NCI-H82 treated with DMSO at 0.1 percent for 48 hours (cell line): ENCODE data around the gene BARX1.
"Not testable (repeated sequence)": the region's sequence is repeated elsewhere in the genome, so short reads cannot be mapped to it uniquely, and the experiment has no call there.

Experiments used
- DNase-seq: peaks from one replicate; lab custom pipeline; 2025; ENCODE audit not compliant: unreplicated experiment; lab: John Stamatoyannopoulos, UW

BARX1 gene

DNA sequence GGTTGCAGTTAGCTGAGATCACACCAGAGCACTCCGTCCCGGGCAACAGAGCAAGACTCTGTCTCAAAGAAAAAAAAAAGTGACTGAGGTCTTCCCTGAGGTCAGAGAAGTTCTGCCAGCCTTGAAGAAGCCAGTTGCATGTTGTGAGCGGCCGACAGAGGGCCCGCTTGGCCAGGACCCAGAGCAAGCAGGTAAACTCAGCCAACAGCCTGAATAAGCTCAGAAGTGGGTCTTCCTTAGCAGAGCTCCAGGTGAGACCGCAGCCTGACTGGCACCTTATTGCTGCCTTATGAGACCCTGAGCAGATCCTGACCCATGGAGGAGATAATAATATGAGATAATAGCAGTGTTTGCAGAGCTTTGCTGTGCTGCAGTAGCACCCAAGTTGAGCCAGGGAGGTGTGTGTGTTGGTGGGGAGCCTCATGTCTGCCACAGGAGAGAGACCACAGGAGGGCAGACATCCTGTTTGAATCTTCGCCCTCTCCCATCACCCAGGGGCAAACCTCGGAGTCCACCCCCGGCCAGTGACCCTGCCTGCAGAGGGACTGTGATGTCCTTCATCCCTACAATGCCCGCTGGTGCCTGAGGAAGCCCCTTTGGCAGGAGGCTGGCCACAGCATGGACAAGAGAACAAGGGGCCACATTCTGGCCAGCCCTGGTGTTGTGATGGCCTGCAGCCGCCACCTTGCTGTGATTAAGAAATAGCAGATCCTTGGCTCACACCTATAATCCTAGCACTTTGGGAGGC is 10.8 kb upstream of the BARX1 start:
- no peak for DNase-seq

DNA sequence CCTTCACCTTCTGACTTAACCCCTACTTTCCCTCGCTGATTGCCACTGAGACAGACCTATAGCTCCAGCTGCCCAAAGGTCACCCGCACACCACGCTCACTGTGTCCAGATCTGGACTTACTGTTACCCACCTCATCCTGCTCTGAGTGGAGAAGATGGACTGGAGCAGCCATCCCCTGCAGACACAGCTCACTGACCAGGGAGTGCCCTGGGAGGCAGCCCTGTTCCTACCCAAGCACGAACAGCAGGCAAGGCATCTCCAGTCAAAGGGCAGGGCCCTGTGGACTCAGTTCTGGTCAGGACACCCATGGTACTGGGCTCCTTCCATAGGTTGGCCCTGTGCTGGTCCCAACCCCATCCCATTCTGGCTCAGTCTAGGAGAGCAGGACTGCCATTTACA is 9.5 kb upstream of the BARX1 start:
- DNase-seq: no peak

DNA sequence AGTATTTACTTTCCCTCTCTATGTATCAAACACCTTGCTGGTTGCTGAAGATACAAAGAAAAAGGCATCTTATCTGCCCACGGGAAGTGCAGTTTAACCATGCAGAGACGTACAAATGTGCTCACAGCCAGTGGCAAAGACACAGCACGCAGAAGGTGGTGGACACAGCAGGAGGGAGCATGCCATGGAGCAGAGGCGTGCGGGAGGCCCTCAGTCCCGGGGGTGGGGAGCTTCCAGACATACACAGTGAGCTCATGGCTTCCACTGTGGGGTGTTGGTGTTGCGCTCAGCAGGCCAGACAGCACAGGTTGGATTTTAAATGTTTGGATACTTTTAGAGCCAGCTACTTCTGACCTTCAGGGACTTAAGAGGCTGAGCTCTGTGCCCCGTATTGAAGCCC is 8.8 kb upstream of the BARX1 start:
- no peak for DNase-seq

DNA sequence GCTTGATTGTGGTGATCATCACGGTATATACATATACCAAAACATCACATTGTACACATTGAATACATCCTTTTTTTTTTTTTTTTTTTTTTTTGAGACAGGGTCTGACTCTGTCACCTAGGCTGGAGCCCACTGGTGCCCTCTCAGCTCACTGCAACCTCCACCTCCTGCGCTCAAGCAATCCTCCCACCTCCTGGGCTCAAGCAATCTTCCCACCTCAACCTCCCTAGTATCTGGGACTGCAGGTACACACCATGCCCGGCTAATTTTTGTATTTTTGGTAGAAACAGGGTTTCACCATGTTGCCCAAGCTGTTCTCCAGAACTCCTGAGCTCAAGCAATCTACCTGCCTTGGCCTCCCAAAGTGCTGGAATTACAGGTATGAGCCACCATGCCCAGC is 8.3 kb upstream of the BARX1 start:
- DNase-seq: not testable (repeated sequence)

DNA sequence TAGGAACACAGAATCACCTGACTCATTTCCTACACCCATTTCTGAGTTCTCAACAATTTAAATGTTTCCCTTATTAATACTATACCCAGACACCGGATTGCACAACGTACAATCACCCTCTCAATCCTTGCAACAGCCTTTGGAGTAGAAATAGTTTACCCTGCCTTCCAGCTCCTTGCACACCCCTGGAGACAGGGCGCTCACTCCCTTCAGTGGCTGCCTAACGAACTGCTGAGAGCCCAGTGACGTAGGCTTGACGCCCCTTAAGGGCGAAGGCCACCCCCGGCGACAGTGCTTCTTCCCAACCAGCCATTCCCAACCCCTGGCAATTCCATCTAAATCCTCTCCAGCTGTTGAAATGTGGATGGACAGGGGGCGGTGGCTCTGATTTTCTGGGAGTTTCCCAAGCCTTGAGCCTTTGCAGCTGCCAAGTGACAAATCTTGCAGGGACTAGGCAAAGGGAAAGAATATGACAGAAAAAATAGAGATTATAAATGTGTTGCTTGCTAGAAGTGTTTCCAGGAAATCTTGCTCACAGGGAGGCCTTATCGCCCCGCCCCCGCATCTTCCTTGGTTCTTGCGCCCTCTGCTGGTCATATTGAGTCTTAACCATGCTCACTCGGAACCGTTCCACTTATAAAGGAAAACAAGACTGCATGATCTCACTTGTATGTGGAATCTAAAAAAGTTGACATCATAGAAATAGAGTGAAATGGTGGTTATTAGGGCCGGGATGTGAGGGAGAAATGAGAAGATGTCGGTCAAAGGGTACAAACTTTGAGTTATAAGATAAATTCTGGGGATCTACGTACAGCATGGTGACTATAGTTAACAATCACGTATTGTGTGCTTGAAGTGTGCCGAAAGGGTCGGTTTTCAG is 7.6 kb upstream of the BARX1 start:
- DNase-seq: peak; percentile 50

DNA sequence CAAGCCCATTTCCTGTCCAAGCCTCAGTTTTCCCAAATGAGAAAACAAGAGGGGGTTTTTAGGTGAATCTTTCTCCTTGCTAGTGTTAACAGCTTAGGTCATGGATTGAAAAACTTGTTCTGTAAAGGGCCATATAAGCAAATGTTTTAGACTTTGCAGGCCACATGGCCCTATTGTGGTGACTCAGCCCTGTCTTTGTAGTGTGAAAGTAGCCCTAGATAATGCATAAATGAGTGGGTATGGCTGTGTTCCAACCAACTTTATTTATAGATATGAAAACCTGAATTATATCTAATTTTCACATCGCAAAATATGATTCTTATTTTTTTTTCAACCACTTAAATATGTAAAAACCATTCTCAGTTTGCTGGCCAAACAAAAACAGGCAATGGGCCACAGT is 6.9 kb upstream of the BARX1 start:
- DNase-seq: no peak

DNA sequence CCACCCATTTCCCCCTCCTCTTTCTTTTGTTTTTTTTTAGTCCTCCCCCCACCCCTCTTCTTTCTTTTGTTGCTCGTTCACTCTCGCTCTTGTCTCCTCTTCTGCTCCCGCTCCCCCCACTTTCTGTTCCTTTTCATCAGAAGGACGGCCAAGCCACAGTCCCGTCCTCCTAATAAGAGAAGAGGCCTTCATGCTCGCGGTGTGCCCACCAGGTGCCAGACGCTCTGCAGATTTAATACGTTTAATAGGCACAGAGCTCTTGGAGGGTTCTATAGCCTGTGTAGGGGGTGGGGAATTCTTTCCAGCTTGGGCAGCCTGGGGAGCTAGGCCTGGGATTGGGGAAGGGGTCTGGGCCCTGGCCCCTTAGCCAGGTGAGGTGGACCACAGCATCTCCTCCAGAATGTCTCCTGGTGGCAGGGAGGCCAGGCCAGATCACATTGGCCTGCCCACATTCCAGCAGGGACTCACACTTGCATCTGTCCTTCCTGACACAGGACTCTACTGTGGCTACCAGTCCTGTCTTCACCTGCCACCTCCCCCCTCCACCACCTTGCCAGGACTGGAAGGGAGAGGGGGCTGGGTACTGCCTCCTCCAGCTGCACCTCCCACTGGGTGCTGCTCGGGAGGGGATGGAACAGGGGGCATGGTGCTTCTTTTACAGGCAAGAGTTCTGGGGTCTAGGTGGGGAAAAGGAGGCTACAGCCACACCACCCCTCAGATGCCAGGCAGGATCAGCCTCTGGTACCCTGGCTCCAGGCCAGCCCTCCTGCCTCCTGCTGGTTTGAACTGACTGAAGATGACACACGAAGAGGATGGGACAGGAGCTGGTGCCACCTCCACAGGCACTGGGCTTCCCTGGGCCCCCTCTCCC is 6.1 kb upstream of the BARX1 start:
- no peak for DNase-seq

DNA sequence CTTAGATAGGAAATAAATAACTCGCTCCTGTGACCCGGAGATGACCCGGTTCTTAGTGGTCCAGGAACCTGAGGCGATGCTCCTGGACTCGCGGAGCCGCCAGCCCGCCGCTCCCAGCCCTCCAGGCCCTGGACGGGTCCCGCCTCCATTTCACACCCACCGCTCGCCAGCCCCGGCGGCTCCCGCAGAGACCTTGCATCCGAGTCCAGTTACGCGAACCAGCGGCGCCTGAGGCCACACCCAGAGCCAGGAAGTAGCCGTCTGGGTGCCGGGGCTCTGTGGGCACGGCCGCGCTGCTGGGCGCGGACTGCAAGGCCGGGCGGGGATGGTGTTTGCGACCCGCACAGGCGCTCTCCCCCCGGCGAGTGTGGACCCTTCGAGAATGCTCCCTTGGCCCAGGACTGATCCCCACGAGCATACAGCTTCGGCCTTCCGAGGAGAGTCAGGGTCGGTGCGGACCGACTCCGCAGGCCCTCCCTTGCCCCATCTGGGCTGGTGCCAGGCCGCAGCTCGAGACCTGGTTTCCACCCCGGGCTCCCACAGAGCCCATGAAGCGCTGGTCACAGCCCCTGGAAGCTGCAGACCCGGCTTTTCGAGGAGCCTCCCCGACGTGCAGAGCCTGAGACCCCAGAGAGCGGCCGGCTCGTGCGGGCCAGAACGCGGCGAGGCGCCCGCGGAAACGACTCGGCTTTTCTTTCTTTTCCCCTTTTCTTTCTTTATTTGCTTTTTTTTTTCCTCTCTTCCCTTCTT is 5.2 kb upstream of the BARX1 start:
- DNase-seq: no peak

DNA sequence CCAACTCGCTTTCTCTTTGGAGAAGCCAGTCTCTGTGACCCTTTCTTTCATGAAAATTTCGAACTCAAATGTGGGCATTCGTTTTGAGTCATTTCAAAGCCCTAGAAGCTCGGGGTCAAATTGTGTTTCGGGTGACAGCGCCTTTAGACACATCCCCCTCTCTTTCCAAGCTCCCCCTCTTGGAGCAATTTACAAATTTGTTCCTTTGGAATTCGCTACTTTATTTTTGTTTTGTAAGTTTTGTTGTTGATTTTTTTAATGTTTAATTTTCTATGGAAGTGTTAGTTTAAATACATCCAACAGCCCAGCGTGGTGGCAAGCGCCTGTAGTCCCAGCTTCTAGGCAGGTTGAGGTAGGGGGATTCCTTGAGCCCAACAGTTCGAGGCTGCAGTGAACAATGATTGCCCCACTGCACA is 4.6 kb upstream of the BARX1 start:
- no peak for DNase-seq

DNA sequence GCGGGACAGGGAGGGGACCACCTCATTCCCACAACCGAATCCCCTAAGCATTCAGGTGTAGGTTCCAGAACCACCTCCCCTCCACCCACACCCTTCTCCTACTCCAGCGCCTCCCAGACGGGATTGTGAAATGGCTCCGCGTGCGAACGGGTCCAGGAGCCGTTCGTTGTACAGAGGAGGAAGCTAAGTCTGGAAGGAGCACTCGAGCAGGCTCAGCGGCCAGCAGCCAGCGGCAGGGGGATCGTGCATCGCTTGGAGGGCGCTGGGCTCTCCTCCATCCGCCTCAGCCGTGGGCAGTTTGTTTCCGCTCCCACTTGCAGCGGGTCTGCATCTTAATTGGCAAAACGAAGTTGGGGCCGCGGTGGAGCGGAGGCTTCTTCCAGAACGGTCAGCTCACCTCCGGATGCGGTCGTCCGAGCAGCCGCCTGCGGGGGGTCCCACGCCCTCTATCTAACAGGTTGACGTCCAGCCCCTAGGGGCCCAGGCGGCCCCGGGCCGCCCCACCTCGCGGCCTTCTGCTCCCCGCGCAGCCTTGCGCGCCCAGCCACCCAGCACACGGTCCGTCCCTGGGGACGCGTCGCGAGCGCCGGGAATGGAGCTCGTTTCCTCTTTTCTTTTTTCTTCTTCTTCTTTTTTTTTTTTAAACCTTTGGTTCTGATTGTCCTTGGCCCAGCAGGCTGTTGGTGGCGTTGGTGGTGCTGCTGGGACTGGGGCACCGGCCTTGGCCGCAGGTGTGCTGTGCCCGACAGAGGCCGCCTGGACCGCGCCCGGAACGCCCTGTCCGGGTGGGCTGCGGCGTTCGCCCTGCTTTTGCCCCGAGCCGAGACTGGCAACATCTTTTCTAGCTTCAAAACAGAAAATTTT is 3.9 kb upstream of the BARX1 start:
- DNase-seq: no peak

DNA sequence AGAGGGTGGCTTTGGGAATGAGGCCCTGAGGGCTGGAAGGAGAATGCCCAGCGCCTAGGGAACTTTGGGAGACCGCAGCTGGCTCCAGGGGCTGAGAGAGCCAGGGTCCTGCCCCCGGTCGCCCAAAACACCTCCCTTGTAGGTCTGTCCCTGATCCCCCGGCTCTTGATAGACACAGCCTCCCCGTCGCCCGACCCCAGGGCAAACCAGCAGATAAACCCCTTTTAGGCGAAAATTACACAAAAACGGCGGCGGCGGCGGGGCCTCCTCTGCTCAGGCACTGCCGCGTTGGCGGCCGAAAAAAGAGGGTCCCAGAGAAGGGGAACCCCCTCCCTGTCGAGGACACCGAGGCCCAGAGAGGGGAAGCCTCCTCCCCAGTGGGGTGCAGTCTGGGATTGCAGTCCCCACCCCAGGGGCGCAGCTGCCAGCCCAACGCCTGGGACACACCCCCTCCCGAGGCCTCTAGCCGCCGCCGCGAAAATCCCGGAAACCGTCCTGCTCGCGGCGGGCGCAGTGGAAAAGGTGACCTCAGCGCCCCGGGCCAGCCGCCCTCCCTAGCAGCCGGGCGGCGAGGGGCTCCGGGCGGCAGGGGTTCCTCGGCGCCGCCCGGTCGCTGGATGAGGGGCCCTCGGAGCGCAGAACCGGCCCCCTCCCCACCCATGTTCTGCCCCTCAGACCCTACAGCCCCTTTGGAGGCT is 3.1 kb upstream of the BARX1 start:
- no peak for DNase-seq

DNA sequence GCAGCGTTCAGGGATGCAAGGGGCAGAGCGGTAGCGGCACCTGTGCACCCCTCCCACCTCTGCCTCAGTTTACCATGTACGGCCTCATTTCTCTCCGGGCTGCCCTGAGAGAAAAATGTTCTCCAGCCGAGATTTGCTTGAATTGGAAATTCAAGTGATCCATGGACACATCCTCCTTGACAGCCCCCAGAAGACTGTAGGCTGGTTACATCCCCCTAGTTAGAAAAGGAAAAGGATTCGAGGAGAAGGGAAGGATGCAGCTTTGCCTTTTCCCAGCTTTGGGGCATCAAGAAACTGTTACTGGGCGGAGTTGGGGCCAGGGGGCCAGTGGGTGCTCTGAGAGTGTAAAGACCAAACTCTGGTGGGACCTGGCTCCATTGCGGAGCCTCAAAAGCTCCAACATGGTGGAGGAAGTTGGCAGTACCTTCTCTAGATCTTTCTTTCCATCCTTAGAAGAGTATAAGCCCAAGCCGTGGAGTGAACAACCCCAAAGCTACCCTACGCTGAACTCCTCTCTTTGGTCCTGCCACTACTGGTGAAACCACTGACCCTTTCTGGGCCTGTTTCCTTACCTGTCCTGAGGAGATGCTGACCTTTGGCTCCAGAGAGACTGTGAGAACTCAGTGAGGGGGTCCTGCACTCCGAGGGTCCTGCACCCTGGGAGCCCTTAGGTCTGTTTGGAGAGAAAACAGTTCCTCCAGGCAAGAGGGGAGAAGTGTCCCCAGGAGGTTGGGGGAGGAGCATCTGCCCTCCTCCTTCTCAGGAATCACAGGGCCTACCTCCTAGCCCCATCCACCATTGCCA is 1.0 kb upstream of the BARX1 start:
- no peak for DNase-seq

DNA sequence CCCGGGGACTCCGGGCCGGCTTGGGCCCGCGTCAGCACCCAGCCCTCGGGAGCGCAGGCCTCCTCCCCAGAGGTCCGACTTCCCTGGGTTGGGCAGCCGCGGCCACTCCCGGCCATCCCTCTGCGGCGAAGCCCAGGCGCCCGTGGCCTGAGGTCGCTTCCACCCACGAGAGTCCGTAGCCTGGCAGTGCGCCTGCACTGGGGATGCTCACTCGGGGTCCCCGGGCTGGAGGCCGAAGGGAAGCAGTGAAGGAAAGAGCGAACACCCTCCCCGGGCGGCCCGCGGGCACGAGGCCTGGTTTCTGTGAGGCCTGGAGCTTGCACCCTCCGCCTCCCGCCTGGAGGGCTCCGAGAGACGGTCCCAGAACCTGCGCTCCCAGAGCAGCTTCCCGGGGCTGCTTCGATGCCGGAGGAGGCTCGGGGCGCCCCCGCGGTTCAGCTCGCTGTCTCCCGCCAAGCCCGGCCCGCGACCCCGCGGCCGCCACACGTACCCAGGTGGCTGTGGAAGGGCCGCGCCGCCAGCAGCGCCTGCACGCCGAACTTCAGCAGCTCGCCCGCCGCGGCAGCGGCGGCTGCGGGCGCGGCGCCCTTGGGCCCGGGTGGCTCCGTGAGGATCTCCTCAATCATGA is 607 bp downstream of the BARX1 start:
- DNase-seq: no peak

DNA sequence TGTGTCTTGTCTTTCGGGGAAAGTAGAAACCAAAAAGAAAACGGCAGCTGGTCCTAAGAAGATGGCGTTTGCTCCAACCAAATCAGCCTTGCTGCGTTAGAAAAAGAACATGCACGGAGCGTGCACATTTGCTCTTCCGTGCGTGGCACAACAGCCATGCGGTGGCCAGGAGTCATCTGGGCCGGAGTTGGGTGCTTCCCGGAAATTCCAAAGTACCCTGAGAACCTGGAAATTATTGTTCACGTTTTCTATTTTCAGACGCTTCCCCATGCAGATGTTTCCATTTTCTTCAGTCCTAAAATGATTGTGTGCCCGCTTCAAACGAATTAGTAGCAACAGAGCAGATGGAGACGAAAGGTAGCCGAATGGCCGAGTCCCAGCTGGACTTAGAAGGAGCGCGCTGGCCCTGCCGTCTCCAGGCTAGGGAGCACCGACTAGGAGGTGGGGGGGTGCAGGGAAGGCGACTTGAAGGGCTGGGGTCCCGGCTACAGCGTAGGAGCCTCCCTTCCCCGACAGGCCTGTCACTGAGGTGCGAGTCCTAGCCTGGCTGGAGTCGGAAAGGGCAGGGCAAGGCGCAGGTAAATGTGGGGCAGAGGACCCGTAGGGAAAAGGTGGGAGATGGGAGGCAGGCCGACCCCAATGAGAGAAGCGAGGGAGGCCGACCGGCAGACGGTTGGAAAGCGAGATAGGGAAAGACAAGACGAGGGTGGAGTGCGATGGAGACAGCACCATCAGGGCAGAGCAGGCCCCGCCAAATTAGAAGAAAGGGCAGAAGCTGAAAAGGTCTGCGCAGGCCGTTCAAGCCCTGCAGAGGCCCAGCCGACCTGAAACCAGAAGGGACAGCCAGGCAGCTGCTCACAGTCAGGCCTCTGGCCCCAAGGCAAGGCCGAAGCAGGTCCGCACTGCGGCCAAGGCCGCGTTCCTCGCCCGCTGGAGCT is 1.4 kb downstream of the BARX1 start:
- no peak for DNase-seq

DNA sequence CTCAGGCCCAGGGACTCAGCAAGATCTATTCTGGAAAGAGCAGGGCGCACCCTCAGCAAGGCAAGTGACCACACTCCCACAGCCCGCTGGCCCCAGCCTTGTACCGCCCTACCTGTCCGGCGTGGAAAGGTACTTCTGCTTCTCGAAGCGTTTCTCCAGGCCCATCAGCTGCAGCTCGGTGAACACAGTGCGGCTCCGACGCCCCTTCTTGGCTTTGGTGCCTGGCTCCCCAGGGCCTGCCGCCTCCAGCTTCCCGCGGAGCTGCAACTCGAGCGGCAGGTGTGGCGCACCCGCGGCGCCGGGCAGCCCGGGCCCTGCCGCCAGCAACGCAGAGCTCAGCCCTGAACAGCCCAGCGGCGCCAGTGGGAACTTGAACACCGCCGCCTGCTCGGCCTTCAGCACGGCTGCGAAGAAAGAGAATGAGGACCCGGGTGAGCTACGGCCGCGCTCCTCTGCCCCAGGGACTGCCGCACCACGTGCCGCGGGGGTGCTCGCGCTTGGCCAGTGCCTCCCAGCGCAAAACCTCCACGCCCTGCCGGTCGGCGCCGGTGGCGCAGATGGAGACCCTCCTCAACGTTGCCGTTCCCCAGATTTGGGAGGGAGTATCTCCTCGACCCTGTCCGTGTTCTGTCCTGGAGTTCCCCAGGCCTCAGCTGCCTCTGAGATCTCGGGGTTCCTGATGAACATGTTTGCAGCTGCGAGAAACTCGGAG is 2.2 kb downstream of the BARX1 start:
- no peak for DNase-seq

DNA sequence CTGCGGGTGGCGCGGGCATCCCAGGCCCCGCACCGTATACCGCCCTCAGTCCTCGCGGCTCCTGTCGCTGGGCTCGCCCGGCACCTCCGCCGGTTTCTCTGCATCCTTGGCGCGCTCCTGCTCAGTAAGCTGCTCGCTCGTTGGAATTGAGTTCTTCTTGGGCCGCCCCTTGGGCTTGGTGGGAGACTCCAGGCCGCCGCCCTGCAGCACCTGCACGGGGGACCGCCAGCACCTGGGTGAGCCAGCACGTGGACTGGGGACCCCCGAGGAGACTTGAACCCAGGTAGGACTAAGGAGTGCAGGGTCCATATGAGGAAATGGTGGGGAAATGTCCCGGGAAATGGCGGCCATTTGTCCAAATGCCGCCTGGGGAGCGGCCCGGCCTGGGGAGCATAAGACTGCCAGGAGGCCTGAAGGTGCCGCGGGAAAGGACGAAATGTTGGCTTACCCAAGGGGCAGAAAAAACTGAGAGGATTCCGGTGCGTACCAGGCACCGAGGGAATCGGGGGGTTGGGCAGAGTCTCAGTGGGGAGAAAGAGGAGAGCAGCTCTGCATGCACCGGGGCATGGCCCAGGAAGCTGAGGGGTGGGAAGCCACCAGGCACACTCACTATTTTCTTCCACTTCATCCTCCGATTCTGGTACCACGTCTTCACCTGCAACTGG is 2.9 kb downstream of the BARX1 start:
- no peak for DNase-seq
